GM19238 (cell line): ENCODE data around the gene CRYGD.
"Not testable (repeated sequence)": the region's sequence is repeated elsewhere in the genome, so short reads cannot be mapped to it uniquely, and the experiment has no call there.

Source experiments
- DNase-seq: peaks from one replicate; pipeline ENCODE4 v3.0.0; 2011; ENCODE audit warnings: low spot score; ENCODE audit not compliant: insufficient read length

CRYGD gene

GRCh38 chr2:208130712-208131110, 6.4 kb upstream of the CRYGD start:
- DNase-seq: no peak

GRCh38 chr2:208129744-208130711, 5.7 kb upstream of the CRYGD start, which contains the start of gene CRYGC:
TSS of gene CRYGC (minus strand) at chr2:208129828. CDS start at chr2:208129792, 36 bp downstream.
- no peak for DNase-seq

DNA sequence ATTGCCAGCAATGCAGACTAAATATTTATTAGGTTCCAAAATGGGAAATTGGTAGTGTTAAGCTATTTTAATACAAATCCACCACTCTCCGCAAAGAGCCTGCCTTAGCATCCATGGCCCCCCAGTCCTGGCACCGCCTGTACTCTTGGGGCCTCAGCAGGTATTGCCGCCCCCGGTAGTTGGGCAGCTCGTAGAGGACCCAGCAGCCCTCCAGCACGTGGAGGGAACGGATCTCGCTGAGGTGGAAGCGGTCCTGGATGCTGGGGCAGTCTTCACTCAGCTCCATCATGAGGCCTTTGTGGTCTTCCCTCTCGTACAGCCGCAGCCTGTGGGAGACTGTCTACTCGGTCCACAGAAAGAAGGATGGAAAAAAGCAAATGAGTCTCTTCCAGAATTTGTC, 3.8 kb upstream of the CRYGD start:
- DNase-seq: no peak

- DNase-seq: no peak
Measured at GRCh38 chr2:208127090-208127489, 2.8 kb upstream of the CRYGD start.

DNA sequence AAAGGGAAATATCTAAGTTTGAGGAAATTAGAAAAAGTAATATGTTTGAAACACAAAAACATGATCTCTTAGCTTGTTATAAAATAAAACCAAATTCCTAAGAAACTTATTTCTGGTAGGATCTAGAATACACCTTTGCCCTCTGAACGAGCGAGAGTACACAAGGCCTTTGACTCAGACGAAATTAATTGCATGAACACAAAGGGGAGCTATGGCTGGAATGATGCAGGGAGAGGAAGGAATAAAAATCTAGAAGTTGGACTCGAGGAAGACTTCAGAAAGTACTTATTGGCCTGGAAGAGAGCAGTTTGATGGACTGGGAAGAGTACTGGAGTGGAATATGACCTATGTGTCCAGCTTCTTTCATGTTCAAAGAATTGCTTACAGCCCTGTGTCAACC, 927 bp upstream of the CRYGD start:
- DNase-seq: no peak

DNA sequence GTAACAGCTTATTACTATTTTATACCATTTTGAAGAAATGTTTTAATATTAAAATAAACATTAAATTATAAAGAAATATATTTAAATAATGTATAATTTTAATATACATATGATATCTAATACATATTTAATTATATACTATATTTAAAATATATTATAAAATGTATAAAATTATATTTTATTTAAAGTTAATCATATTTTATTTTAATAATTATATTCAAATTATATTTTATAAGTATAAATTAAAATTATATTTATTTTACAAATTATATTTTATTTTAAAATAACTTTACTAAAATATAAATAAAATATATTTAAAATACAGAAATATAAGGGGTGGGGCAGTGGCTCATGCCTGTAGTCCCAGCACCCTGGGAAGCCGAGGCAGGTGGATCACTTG, 2.1 kb downstream of the CRYGD start:
- DNase-seq: no peak

DNA sequence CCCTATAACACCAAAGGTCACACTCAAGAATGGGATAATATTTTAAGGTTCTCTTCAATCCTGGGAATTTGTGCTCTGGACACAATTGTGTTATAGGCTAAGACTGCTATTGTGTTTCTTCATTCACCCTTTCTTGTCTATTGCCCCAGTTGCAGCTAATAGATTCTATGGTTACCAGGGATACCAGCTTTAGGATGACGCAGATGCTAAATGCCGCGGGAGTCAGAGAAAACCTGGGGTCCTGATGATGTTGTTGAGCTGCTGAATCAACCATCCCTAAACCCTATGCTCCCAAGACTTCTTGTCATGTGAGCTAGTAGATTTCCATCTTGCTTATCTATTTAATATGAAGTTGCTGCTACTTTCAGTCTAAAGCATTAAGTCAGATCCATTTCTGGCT, 5.4 kb downstream of the CRYGD start:
- DNase-seq: no peak

DNA sequence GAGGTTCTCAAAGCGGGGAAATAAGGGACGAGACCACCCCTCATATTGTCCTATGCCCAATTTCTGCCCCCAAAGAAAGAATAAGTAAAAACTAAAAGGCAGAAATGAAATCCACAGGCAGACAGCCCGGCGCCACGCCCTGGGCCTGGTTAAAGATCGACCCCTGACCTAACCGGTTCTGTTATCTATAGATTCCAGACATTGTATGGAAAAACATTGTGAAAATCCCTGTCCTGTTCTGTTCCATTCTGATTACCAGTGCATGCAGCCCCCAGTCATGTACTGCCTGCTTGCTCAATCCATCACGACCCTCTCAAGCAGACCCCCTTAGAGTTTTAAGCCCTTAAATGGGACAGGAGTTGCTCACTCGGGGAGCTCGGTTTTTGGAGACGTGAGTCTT, 6.9 kb downstream of the CRYGD start:
- DNase-seq: not testable (repeated sequence)

GRCh38 chr2:208112969-208113368, 11.4 kb downstream of the CRYGD start:
- DNase-seq: no peak

- not testable (repeated sequence) for DNase-seq
Measured at GRCh38 chr2:208112273-208112745, 12.0 kb downstream of the CRYGD start.

GRCh38 chr2:208103616-208104015, 20.7 kb downstream of the CRYGD start:
- DNase-seq: no peak

- no peak for DNase-seq
Measured at GRCh38 chr2:208101716-208102631, 22.4 kb downstream of the CRYGD start.

DNA sequence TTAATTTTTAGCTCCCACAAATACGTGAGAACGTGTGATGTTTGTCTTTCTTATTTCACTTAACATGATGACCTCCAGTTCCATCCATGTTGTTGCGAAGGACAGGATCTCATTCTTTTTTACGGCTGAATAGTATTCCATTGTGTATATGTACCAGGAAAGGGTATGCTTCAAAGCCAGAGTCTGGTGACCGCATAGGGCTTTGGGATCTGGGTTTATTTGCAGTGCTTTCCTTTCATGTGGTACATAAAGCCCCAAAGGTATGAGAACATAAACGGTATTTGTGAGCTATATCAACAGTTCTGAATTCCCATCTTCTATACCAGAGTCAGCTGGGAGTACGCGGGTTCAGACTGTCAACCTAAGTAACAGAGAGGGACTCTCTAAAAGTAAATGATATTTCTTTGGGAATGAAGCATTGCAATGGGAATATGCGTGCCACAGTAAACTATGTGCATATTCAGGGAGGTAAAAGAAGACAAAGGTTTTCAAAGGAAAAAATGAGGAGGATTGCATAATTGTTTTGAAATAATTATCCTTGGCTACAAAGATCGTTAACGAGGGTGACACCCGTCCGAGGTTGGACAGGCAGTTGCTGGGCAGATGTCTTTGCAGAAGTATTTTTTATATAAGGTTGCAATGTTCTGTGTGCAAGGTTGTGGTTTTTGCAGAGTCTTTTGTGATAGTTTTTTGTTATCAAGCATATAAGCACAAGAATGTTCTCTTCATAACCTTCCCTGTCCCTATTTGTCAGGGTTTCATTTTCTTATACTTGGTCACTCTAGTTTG, 24.4 kb downstream of the CRYGD start:
- no peak for DNase-seq

DNA sequence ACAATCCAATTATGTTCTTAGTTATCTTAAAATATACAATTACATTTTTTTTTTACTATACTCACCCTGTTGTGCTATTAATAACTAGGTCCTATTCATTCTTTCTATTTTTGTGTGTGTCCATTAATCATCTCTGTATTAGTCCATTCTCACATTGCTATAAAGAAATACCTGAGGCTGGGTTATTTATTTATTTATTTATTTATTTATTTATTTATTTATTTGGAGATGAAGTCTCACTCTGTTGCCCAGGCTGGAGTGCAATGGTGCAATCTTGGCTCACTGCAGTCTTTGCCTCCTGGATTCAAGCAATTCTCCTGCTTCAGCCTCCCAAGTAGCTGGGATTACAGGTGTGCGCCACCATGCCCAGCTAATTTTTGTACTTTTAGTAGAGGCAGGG, 25.6 kb downstream of the CRYGD start:
- not testable (repeated sequence) for DNase-seq

GRCh38 chr2:208098267-208098666, 26.1 kb downstream of the CRYGD start:
- DNase-seq: no peak

GRCh38 chr2:208097801-208098200, 26.5 kb downstream of the CRYGD start:
- DNase-seq: no peak

GRCh38 chr2:208097313-208097712, 27.0 kb downstream of the CRYGD start:
- DNase-seq: no peak

GRCh38 chr2:208096080-208096479, 28.2 kb downstream of the CRYGD start:
- DNase-seq: no peak

- no peak for DNase-seq
Measured at GRCh38 chr2:208093128-208093527, 31.2 kb downstream of the CRYGD start.

GRCh38 chr2:208092093-208092832, 32.1 kb downstream of the CRYGD start:
- no peak for DNase-seq
